Endothelial cell of umbilical vein (primary cell): ENCODE data around the gene DGKG. TPM values are rescaled to one million over a fixed set of nuclear protein-coding genes. Genes with fewer than 3 reads are reported as not detected.

Experiments
- BruUV-seq: library from RNA; stranded (reverse); fragments of 400-500 nt; replicated peaks from 2 replicates; lab custom pipeline; 2021; lab: Mats Ljungman, UMichigan
- CTCF ChIA-PET: fragments of 300-600, 350-600 bp; sonication (Branson Sonifier 250); formaldehyde crosslinking; loops from one replicate; lab custom pipeline; 2021; ENCODE audit warnings: antibody characterized with exemption, inconsistent platforms; lab: Charles Lee
- POLR2A ChIA-PET: fragments of 300-600, 350-600 bp; sonication (Branson Sonifier 250); formaldehyde crosslinking; loops from one replicate; lab custom pipeline; 2021; ENCODE audit warnings: antibody characterized with exemption, inconsistent platforms; lab: Charles Lee
- DNase-seq: peaks from one replicate; pipeline ENCODE4 v3.0.0-alpha.2; 2011; ENCODE audit warnings: low read depth, low spot score
- FAIRE-seq: peaks from 2 replicates; lab custom pipeline; 2011; peaks lifted over from hg19 to GRCh38; lab: Jason Lieb, UNC
- H2AFZ ChIP-seq: 2 replicates; pipeline ENCODE4 v1.6.0; 2012; ENCODE audit warnings: low read depth, low read length, control low read depth, inconsistent platforms
- H3K27ac ChIP-seq: 2 replicates; pipeline ENCODE4 v1.5.1; 2011; ENCODE audit warnings: low read depth, mild to moderate bottlenecking, control low read depth, low read length, moderate library complexity; ENCODE audit not compliant: insufficient read depth
- H3K27me3 ChIP-seq, 2 experiments: 2 replicates each; pipeline versions ENCODE4 v1.6.0 to v1.6.1; 2011; ENCODE audit warnings: low read length in 2 of 2, mixed read lengths in 1 of 2; ENCODE audit not compliant: control insufficient read depth in 2 of 2, insufficient read depth in 2 of 2
- H3K36me3 ChIP-seq, 2 experiments: 2 replicates in 1 of 2; 3 replicates in 1 of 2; pipeline ENCODE4 v1.5.1; 2011; ENCODE audit warnings: low read length in 2 of 2, mild to moderate bottlenecking in 1 of 2, moderate library complexity in 1 of 2; ENCODE audit not compliant: control insufficient read depth in 2 of 2, insufficient read depth in 2 of 2; ENCODE audit errors: extremely low read depth in 1 of 2
- H3K4me1 ChIP-seq: 3 replicates; pipeline ENCODE4 v1.5.1; 2011; ENCODE audit warnings: mild to moderate bottlenecking, low read length; ENCODE audit not compliant: control insufficient read depth, insufficient read depth; ENCODE audit errors: extremely low read depth
- H3K4me2 ChIP-seq: 2 replicates; pipeline ENCODE4 v1.6.1; 2011; ENCODE audit warnings: low read length, control low read depth, mixed read lengths; ENCODE audit not compliant: insufficient read depth
- H3K4me3 ChIP-seq, 3 experiments: fragments of 200-600 bp in 1 of 3; sonication (generic), shearing (Covaris generic) in 1 of 3; replicated peaks in 1 of 3; 2 replicates each; pipeline ENCODE4 v1.5.1; 2011 to 2016; ENCODE audit warnings: control low read depth in 3 of 3, low read length in 3 of 3, mild to moderate bottlenecking in 2 of 3, inconsistent platforms in 1 of 3, low read depth in 1 of 3, moderate library complexity in 1 of 3; ENCODE audit not compliant: insufficient read depth in 1 of 3
- H3K79me2 ChIP-seq: 2 replicates; pipeline ENCODE4 v1.6.0; 2012; ENCODE audit warnings: low read length, inconsistent platforms; ENCODE audit not compliant: control insufficient read depth, insufficient read depth
- H3K9ac ChIP-seq: replicated peaks from 2 replicates; pipeline ENCODE3; 2011; ENCODE audit warnings: low read length, control low read depth; ENCODE audit not compliant: insufficient read depth; ENCODE audit errors: extremely low read depth
- H3K9me1 ChIP-seq: replicated peaks from 3 replicates; pipeline ENCODE4 v1.6.0; 2011; ENCODE audit warnings: mild to moderate bottlenecking, low read length; ENCODE audit not compliant: control insufficient read depth, insufficient read depth; ENCODE audit errors: extremely low read depth
- H3K9me3 ChIP-seq: replicated peaks from 2 replicates; pipeline ENCODE4 v1.5.1; 2012; ENCODE audit warnings: low read length, inconsistent platforms; ENCODE audit not compliant: control insufficient read depth, insufficient read depth
- H4K20me1 ChIP-seq: replicated peaks from 2 replicates; pipeline ENCODE3; 2011; ENCODE audit warnings: mild to moderate bottlenecking, low read length; ENCODE audit not compliant: control insufficient read depth, insufficient read depth; ENCODE audit errors: extremely low read depth
- EZH2 ChIP-seq: IDR thresholded peaks from 2 replicates; pipeline ENCODE4 v1.6.1; 2012; ENCODE audit warnings: borderline replicate concordance, low read depth, mild to moderate bottlenecking, moderate library complexity, low read length, inconsistent platforms; ENCODE audit not compliant: severe bottlenecking
- FOS ChIP-seq: IDR thresholded peaks from 2 replicates; pipeline ENCODE4 v1.6.1; 2011; ENCODE audit warnings: mild to moderate bottlenecking, low read length, moderate library complexity, borderline replicate concordance; ENCODE audit not compliant: insufficient read depth
- GATA2 ChIP-seq: IDR thresholded peaks from 2 replicates; pipeline ENCODE4 v1.7.0; 2011; ENCODE audit warnings: low read depth, mild to moderate bottlenecking, moderate library complexity, mixed read lengths, low read length; ENCODE audit not compliant: insufficient read length, insufficient read depth
- MYC ChIP-seq: IDR thresholded peaks from one replicate; pipeline ENCODE4 v1.6.1; 2011; ENCODE audit warnings: mild to moderate bottlenecking, low read depth, low read length
- POLR2A ChIP-seq: IDR thresholded peaks from 2 replicates; pipeline ENCODE4 v1.6.1; 2012; ENCODE audit warnings: low read depth, mild to moderate bottlenecking, control low read depth, low read length
- POLR2AphosphoS5 ChIP-seq: IDR thresholded peaks from 2 replicates; pipeline ENCODE4 v1.6.1; 2012; ENCODE audit warnings: low read depth, mild to moderate bottlenecking, control low read depth, low read length, moderate library complexity; ENCODE audit not compliant: insufficient read depth
- dilution Hi-C: fragments of 300-500 bp; cut with MboI; formaldehyde crosslinking; loops from one replicate; pipeline ENCODE4 v1.15.0; 2019; ENCODE audit warnings: low sequenced_read_pairs; ENCODE audit not compliant: extremely low pct_ligation_motif_present
- intact Hi-C: fragments of 100-400 bp; cut with micrococcal nuclease; formaldehyde crosslinking; loops from one replicate; pipeline ENCODE4 v1.10.0; 2022
- polyA plus RNA-seq, 4 experiments: library from polyadenylated mRNA; depleted of rRNA in 3 of 4; stranded (reverse) in 3 of 4; unstranded in 1 of 4; fragments of >200 nt; gene quantifications; 2 replicates each; pipeline versions ENCODE4 v1.2.1 to v1.2.3, GENCODE V29; 2011 to 2012; ENCODE audit warnings: missing spikeins in 1 of 4
- total RNA-seq: library from RNA; stranded (reverse); gene quantifications from 2 replicates; pipeline ENCODE4 v1.2.3, GENCODE V29; 2021
- TF ChIP-seq, protein P1 (sequence below), 2 donors: IDR thresholded peaks; 1 replicate in 1 of 2; 2 replicates in 1 of 2; pipeline ENCODE4 v1.5.1; 2011; ENCODE audit warnings: low read length in 2 of 2, mild to moderate bottlenecking in 2 of 2, moderate library complexity in 2 of 2, control low read depth in 1 of 2, inconsistent platforms in 1 of 2, low read depth in 1 of 2; ENCODE audit not compliant: insufficient read depth in 1 of 2; ENCODE audit errors: extremely low read depth in 1 of 2
- TF ChIP-seq, protein P2 (sequence below): IDR thresholded peaks from 2 replicates; pipeline ENCODE4 v1.6.1; 2011; ENCODE audit not compliant: insufficient read depth, insufficient read length

DGKG gene
- total and polyA plus RNA-seq, 2 donors (not counting 3 experiments of a cell fraction or from before 2014, with no cell fraction given), result not detected

DNA sequence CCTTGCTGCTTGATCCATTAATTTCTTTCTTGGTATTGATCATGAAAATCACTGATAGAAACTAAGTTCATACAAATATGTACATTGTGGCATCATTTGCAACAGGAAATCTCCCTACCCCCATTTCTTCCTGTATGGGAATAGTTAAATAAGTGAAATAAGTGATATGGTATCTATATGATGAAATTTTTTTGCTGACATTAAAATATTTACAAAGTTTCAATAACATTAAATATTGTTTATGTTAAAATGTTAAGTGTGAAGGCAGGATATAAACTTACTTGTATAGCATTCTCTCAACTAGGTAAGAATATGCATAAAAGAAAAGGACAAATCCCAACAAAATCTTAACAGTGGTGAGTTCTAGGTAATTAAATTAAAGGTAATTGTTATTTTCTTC, 193.1 kb downstream of the DGKG start:
- FAIRE-seq, result no peak
- Histone ChIP-seq H3K27me3 (peaks cover 0 to 6% of the 10 kb centered on the region in 2 experiments), H3K9ac (no peak overlapping the region), H3K4me3 (no peak overlapping the region), H4K20me1 (no peaks in the 10 kb centered on the region), H3K36me3 (no peaks in the 10 kb centered on the region), H3K9me3 (no peaks in the 10 kb centered on the region), H3K4me2 (no peak overlapping the region), H3K9me1 (no peaks in the 10 kb centered on the region), H3K4me1 (no peaks in the 10 kb centered on the region), H3K27ac (no peak overlapping the region), H2AFZ (no peak overlapping the region), H3K79me2 (no peaks in the 10 kb centered on the region)
- DNase-seq, result no peak
- no TSS peak for BruUV-seq
- CTCF ChIA-PET, result no interaction called here
- dilution Hi-C loops, result no loop called here
- intact Hi-C loops, result no loop called here
- POLR2A ChIA-PET, result no interaction called here
- no peak for TF ChIP-seq FOS
- no peak for TF ChIP-seq POLR2A
- TF ChIP-seq, protein P1, sequence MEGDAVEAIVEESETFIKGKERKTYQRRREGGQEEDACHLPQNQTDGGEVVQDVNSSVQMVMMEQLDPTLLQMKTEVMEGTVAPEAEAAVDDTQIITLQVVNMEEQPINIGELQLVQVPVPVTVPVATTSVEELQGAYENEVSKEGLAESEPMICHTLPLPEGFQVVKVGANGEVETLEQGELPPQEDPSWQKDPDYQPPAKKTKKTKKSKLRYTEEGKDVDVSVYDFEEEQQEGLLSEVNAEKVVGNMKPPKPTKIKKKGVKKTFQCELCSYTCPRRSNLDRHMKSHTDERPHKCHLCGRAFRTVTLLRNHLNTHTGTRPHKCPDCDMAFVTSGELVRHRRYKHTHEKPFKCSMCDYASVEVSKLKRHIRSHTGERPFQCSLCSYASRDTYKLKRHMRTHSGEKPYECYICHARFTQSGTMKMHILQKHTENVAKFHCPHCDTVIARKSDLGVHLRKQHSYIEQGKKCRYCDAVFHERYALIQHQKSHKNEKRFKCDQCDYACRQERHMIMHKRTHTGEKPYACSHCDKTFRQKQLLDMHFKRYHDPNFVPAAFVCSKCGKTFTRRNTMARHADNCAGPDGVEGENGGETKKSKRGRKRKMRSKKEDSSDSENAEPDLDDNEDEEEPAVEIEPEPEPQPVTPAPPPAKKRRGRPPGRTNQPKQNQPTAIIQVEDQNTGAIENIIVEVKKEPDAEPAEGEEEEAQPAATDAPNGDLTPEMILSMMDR (IDR thresholded peaks at IDR 0.05; ENCODE audit: extremely low read depth in 1 of 2, insufficient read depth in 1 of 2, low read depth in 1 of 2, low read length in 2 of 2), result no peak
- TF ChIP-seq, protein P2, sequence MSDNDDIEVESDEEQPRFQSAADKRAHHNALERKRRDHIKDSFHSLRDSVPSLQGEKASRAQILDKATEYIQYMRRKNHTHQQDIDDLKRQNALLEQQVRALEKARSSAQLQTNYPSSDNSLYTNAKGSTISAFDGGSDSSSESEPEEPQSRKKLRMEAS, result no peak
- TF ChIP-seq MYC, result no peak
- no peak for TF ChIP-seq POLR2AphosphoS5
- no peak for TF ChIP-seq GATA2
- TF ChIP-seq EZH2, result no peak
